Measurements from ENCODE around the gene GFOD1.

Gene GFOD1

DNA sequence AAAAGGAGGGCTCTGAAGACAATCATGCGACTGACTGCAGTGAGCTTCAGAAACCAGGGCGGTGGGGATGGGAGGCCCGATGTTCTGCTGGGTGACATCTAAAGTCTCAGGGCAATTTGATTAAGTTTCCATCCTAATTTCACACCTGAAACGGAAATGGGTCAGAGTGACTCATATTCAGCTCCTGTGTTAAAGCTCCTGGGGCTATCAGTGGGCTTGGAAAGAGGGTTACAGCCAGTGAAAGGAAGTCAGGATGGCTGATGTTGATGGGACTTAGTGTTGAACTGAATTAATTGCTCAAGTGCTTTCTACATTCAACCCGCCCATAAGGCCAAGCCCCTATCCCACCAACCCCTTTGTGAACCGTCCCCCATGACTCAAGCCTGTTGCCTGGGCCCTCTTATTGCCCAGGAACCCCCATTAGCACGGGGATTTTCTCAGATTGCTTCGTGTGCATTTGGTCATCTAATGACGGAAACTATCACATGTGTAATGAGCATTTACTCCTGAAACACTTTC lies 112.0 kb downstream of the GFOD1 start:
- no peak for DNase-seq (ENCODE audit: low spot score)

DNA sequence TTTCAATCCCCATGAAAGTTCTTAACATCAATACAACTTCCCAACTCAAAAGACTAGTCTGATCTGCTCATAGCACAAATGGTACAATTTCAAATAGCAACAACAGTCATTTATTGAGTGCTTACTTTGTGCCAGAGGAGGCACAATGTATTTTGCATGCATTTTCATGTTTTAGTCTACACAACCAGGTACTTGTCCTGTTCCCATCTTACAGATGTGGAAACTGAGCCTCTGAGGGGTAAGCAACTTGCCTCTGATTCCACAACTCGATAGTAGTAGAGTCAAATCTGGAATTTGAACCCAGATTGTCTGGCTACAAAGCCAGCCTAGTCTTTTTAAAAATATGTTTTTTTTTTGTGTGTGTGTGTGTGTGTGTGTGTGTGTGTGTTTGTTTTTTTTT lies 113.5 kb downstream of the GFOD1 start:
- DNase-seq (ENCODE audit: low spot score): no peak

DNA sequence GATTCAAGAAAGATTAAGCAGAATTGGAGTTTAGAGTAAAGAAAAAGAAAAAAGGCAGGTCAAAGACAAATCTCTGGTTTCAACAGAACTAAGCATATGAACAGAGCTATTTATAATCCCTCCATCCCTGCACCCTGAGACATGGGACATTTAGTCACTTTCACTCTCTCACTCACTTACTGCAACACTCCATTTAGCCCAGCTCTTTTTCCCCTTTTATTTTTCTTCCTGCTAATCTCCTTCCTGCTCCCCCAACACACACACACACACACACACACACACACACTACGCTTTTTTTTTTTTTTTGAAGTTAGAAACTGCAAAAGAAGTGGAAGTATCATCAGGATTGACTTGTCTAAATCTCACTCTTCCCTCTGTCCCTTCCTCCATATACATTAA lies 113.9 kb downstream of the GFOD1 start:
- DNase-seq (ENCODE audit: low spot score): no peak

DNA sequence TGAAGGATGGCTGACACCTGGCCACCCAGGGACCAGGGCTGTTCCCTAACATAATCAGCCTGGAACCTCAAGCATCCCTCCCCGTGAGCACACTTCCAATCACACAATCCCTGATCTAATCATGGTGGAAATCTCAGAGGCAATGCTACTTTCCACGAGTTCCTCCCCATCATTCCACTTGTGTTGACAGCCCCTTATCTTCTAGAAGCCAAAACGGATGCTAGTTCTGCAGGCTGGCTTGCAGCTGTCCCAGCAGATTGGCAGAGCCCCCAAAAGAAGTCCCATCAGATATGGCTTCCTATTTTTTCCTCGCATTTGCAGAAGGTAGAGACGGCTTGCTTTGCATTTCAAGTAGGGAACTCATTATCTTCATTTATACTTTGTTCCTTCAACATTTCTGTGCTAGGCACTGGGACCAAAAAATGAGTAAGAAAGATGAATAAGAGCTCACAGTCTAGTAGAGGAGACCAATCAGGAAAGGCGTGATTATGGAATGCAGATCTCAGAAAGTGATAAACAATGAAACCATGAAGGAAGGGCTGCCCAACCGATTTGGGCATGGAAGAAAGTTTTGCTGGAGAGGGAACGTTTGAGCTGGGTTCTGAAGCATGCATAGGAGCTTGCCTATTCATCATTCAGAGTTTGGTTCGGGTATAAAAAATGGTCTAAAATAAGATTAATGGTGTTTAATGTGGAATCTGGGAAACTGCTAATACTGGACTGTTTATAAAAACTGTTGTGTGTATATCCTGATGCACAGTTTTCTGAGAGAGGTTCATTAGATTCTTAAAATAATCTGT lies 114.5 kb downstream of the GFOD1 start:
- no peak for DNase-seq (ENCODE audit: low spot score)

DNA sequence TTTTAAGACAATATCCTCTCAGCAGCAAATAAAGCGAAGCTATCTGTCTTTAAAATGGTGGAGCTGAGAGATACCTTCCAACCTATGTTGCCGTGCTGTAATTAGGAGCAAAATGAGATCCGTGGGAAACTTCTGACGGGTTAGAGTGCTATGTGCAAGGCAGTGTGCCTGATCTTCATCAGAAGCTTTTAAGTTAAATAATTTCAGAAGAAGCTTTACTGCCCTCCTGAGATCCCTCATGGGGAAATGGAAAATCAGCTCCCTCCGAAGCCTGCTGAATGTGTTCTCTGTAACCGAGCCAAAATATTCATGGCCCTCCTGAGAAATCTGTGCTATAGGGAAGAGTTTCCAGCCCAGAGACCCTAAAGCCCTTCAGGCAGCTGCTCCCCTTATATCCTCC lies 115.3 kb downstream of the GFOD1 start:
- no peak for DNase-seq (ENCODE audit: low spot score)

DNA sequence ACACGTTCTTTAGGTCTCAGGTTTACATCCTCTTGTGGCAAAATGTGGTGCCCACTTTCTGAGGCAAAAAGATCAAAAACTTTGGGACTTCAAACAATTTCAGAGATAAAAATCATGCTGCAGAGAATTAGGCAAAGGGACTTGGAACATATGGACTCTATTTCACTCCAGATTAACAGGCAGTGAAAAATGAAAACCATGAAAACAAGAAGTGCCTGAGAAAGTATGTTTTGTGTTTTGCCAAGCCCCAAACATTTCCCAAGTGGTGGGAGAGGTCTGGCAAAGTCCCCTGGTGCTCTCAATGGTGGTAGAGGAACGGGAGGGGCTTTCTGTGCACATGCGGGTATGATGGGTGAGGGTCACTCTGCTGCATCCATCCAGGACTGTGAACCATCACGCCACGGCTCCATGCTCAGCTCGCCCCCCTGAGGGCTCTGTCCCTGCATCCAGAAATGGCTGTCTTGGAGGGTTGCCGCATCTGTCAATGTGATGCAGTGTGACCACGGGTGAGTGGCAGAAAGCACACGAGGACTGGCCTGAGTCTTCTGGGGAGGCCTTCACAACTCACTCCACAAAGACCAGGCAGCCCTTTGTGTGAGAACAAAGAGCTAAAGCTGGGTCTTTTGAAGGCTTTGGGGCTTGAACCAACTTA lies 115.9 kb downstream of the GFOD1 start:
- DNase-seq (ENCODE audit: low spot score): no peak

DNA sequence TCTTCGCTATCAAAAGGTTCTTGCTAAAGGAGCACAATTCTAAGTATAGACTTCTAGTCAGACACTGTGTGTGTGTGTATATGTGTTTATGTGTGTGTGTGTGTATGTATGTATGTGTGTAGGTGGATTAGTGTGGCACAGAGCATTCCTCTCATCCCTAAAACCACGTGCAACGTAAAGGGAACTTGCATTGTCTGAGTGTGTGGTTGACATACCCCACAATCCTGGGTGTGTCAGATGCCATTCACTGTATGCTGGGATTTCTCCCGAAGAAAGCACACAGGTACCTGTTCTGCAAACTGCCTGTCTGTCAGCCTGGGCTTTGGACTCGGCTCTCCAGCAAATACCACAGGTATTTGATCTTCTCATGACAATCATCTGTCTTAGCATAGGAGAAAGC lies 116.8 kb downstream of the GFOD1 start:
- no peak for DNase-seq (ENCODE audit: low spot score)

DNA sequence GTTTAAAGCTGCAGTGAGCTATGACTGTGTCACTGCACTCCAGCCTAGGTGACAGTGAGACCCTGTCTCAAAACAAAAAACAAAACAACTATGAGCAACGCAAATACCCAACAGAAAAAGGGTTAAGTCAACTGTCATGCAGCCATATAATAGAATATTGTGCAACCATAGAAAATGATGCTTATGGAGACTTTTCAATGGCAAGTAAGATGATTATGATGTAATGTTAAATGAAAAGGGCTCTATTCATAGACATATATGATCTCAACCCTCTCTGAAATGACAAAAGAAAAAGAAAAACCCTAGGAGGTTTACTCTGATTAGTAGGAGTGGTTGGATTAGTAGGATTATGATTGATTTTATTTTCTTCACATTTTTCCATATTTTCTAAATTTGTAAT lies 117.8 kb downstream of the GFOD1 start:
- no peak for DNase-seq (ENCODE audit: low spot score)

DNA sequence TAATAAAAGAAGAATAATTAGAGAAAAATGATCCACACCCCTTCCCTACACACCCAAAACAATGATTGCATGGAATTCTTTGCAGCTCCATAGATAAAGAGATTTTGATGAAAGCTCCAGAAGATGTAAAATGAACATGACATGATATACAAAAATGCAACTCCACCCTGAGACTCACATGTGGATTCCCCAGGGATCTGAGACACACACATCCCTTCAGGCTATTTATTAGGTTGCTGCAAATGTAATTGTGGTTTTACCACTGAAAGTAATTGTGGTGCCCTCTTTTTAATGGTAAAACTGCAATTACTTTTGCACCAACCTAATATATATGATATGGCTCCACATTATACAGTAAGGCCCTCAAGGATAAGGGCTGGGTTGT lies 118.7 kb downstream of the GFOD1 start:
- no peak for DNase-seq (ENCODE audit: low spot score)

DNA sequence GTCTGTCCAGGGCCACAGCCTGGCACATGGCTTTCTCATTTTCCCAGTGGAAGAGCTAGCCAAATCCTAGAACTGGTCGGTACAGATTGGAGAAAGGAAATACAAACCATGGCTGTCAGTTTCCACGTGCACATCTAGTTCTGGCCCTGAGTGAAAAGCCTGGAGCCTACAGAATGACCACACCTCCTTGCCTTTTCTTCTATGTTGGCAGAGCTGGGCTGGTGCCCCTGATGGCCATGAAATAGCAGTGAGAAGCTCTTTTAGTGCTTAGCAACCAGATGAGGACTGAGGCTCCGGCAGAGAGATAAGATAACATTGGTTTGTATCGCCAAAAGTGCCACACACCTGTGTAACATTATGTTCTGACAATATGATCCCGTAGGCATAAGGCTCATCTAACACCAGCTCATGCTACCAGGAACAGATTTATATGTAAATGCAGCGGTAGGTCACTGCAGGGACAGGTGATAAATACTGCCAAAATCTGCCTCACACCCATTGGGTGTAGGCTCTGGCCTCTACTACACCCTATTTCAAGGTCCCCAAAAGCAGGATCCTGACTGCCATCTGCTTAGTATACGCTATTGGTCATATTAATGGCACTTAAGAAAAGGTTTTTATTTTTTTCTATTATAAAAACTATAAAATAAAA lies 119.2 kb downstream of the GFOD1 start:
- DNase-seq (ENCODE audit: low spot score): no peak

DNA sequence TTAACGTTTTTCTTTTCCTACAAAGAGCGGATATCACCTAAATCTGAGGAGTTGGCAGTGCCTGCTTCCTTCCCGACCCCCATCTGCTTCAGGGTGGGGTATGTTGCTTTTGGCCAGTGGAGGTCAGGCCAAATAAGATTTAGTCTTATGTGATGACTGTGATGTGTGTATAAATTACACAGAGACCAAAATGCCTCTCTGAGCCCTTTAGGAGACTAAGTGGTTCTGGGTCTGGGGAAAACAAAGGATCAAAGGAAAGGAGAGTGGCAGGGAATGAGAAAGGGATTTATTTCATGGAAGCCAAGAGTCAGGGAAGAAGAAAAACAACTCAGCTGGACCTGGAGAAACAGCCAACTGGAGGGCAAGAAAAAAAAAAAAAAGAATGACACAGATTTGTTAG lies 120.0 kb downstream of the GFOD1 start:
- no peak for DNase-seq (ENCODE audit: low spot score)

DNA sequence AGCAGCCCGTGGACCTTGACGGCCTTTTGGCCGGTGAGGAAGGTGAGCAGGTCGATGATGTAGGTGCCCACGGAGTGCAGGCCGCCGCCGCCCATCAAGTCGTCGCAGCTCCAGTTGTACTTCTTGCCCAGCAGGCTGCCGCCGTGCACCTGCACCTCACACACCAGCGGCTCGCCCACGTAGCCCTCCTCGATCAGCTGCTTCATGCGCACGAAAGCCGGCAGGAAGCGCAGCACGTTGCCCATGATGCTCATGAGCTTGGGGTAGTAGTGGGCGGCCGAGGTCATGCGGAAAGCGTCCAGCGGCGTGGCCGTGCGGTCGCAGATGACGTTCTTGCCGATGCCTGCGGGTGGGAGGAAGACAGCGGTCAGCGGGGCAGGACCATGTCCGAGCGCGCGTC lies 122.1 kb downstream of the GFOD1 start:
- DNase-seq (ENCODE audit: low spot score): no peak

DNA sequence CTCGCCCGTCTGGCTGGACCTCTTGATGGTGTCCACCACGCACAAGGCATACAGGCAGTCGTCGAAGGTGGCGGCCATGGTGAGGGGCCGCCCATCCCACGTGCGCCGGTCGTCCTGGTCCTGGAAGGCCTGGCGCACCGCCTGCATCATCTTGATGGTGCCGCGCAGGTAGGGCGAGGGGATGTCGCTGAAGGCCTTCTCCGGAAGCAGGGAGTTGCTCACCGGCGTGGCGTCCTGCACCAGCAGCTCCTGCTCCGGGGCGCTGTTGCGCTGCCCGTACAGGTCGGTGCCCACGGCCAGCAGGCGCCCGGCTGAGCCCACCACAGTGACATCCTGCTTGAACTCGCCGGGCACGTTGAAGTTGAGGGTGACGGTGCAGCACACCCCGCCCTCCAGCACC lies 122.6 kb downstream of the GFOD1 start:
- DNase-seq (ENCODE audit: low spot score): no peak

DNA sequence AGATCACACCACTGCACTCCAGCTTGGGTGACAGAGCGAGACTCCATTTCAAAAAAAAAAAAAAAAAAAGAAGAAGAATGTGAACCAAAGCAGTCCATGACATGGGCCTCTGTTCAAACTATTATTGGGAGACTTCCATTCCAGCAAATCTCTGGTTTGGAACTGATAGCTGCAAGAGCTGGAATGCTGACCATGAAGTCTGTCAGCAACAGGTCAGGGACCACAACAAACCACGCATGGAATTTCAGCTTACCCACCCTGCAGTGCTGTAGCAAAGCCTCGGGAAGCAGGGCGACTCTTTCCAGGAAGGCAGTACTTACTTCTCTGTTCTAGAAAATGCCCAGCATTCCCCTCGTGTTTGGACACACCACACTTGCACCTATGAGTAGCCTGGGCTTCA lies 125.0 kb downstream of the GFOD1 start:
- DNase-seq (ENCODE audit: low spot score): no peak

DNA sequence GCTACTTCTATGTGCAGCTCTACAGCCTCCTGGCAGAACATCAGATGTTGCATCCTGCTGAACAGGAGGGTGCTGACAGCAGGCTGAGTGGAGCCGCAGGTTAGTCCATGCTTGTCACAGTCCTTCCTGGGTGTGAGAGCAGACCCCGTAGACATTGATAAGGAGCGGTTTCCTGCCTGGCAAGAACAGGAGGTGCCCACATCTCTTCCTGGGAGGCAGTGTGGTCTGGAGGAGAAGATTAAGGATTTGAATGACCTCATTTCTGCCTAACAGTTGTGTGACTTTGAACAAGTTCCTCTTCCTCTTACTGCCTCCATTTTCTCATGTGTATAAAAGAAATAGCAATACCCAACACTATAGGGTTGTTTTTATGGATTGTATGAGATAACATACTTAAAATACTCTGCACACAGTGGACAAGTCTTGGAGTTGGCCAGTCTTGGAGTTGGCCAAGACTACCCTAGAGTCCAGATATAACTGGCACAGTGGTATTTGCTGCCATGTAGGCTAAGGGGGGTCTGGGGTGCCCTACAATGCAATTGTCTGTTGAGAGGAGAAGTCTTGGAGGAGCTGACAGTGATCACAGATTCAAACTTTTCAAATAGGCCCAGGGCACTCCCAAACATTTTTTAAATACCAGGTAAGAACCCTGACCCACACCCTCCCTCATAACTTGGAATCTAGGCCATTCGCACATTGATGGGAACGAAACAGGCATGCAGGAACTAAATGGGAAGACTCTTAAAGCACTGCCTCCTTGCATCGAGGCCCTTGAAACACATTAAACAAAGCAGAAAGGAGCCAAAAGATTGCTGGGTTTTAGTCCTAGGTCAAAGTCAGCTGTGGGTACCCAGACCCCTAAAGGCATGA lies 126.5 kb downstream of the GFOD1 start:
- DNase-seq (ENCODE audit: low spot score): no peak

DNA sequence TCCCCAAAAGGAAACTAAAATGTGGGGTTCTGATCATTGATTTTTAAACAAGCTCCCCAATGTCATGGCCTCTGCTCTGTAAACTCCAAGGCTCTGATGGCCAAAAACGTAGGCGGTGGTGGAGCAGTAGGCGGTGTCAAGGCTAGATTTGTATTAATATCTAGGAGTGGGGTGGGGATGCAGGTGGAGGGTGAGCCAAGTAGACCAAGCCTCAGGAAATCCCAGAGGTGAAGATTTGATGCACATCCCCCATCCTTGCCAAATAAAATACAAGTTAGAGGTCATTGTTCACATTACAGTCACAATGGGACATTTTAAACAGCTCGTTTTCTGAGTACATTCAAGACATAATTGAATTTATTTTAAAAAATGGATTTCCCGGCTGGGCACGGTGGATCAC lies 128.1 kb downstream of the GFOD1 start:
- no peak for DNase-seq (ENCODE audit: low spot score)

DNA sequence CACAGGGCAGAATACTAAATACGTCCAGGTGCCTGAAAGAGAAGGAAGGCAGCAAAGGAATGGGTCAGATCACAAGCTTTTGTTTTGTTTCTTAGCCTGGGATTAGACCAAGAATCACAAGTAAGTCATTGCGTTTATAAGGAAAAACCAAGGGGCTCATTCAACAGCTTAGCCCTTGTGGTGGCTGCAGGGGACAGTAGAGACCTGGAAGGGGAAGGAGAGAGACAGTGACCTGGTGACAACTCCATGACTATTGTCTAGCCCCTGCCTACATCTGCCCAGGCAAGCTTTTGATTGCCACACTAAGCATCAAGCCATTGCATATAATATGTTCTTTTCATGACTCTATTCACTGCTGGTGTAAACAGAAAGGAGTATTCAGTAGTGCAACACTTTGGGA lies 128.9 kb downstream of the GFOD1 start:
- DNase-seq (ENCODE audit: low spot score): no peak

DNA sequence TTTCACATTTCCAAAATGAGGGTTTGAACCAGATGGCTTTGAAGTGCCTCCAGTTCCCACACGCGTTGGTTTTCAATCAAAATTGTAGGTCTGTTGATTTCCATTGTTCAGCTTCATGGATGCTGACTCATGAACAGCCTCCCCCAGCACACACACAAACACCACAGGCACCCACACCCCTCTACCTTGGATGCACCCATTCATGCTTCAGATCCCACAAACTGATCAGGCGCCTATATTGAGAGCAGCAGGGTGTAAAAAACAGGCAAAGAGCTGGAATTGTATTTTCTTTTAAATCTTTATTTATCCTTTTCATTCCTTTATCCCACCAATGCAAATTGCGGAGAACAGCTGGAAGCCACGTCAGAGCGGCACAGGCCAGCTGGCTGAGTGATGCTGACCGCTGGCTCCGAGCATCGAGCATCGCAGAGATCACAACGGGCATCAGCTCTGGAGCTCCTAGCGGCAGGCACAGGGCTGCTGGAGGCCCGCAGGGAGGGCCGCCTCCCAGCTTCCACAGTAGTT lies 129.8 kb downstream of the GFOD1 start:
- peak; percentile 83 for DNase-seq (ENCODE audit: low spot score)

DNA sequence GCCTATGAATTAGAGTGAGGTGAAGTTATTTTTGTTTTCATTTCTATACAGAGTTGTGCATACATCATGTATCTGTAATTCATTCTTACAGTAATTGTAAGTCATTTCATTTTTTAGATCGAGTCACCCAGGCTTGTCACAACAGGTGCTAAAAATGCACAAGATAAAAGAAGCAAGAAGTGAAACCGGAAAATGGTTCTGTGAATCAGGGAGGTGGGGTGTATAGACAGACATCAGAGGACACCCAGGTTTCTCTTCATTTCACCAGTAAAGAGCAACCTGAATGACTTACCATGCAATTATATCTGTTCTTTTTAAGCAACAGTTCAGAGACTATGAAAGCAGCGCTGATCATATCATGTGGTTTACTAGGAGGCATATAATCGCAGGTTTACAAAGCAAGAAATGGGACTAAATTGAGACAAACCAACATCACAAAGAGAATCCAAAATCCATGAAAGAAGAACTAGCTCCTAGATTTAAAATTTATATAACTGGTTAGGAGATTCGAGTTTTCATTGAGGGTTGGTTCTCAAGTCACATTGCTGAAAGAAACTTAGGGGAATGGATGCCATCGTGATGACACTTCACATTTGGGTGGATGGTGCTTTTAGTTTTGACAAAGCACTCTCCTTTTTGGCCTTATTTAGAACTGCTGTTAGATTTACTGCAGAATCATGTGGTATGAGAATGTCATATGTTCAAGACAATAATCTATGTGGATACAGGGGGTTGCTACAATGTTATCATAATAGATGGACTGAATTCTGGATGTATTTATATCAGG lies 131.2 kb downstream of the GFOD1 start:
- no peak for DNase-seq (ENCODE audit: low spot score)

DNA sequence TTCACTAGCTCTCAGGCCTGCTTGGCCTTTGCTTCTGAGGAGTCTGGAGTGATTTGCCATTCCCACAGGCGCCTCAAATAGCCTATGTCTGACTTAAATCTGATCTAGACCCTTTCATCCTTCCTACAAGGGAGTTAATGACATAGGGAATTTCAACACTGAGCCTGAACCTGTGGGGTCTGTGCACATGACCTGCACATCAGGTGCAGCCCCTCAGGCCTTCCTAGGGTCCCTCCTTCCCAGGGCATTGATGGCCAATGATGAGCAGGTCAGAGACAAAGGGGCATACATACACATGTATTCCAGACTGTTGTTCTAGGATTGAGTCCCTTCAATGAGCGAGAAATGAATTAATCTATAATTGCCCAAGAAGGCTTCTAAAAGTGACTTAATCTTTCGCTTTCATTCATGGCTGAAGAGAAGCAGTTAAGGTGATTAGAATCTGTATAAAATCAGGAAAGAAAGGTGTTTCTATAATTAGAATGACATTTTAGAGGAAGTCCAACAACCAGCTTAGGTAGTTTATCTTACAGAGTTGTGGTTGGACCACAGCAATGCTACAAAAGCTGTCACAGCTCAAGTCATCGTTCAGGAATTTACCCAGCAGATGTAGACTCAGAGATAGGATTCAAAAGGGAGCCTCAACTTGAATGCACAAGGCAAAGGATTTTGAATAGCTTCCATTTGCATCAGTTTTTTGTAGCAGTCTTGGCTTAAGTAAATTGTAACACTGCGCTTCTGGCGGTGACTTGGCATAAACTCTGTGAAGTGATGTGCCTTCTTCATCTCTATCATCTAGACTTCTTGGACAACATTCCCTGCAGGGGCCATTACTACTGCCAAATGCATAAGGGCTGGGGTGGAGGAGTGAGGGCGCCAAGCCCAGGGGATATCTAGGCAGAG lies 132.1 kb downstream of the GFOD1 start:
- no peak for DNase-seq (ENCODE audit: low spot score)
